SU-DHL-6 (cell line): ENCODE data around the gene ATP1B2.

Source experiments
- H2AFZ ChIP-seq: fragments of 200-600 bp; sonication (generic); 2 replicates; pipeline ENCODE4 v1.6.1; 2014; ENCODE audit warnings: low read depth, mild to moderate bottlenecking, moderate library complexity, mixed read lengths, antibody characterized with exemption, low read length; ENCODE audit not compliant: severe bottlenecking
- H3F3A ChIP-seq: fragments of 200-600 bp; shearing (Covaris generic); 2 replicates; pipeline ENCODE4 v1.6.0; 2016; ENCODE audit warnings: antibody characterized with exemption, mild to moderate bottlenecking; ENCODE audit not compliant: insufficient read depth
- H3K27ac ChIP-seq: fragments of 200-600 bp; sonication (generic); 2 replicates; pipeline ENCODE4 v1.5.1; 2016; ENCODE audit warnings: low read depth, mild to moderate bottlenecking, low read length, moderate library complexity, mixed read lengths
- H3K27me3 ChIP-seq: fragments of 200-600 bp; sonication (generic), shearing (Covaris generic); 2 replicates; pipeline ENCODE4 v1.6.0; 2014; ENCODE audit warnings: mild to moderate bottlenecking, low read length
- H3K36me3 ChIP-seq: fragments of 200-600 bp; sonication (generic); 2 replicates; pipeline ENCODE4 v1.6.1; 2014; ENCODE audit warnings: mild to moderate bottlenecking, low read length, mixed read lengths
- H3K4me2 ChIP-seq: fragments of 300-600, 200-600 bp; shearing (Covaris generic), sonication (generic); 2 replicates; pipeline ENCODE4 v1.6.0; 2014; ENCODE audit warnings: low read length, low read depth, mild to moderate bottlenecking; ENCODE audit not compliant: poor library complexity, severe bottlenecking
- H3K4me3 ChIP-seq: fragments of 200-600 bp; sonication (generic); 2 replicates; pipeline ENCODE4 v1.5.1; 2014; ENCODE audit warnings: antibody characterized with exemption, low read length, mild to moderate bottlenecking, mixed read lengths; ENCODE audit not compliant: insufficient read depth, poor library complexity, severe bottlenecking
- H3K79me2 ChIP-seq: fragments of 200-600 bp; sonication (generic); 2 replicates; pipeline ENCODE4 v1.6.1; 2014; ENCODE audit warnings: mild to moderate bottlenecking, low read length, moderate library complexity; ENCODE audit not compliant: insufficient read depth
- H3K9ac ChIP-seq: fragments of 200-600 bp; sonication (generic); 2 replicates; pipeline ENCODE4 v1.7.0; 2014; ENCODE audit warnings: mild to moderate bottlenecking, low read length
- H3K9me2 ChIP-seq: fragments of 200-600 bp; sonication (generic); replicated peaks from 2 replicates; pipeline ENCODE4 v1.6.1; 2014; ENCODE audit warnings: low read length; ENCODE audit not compliant: insufficient read depth
- H3K9me3 ChIP-seq: fragments of 200-600 bp; sonication (generic); 2 replicates; pipeline ENCODE4 v1.6.1; 2014; ENCODE audit warnings: low read length, mixed read lengths; ENCODE audit not compliant: insufficient read depth
- H4K20me1 ChIP-seq: fragments of 200-600 bp; sonication (generic); 2 replicates; pipeline ENCODE4 v1.6.1; 2014; ENCODE audit warnings: low read depth, mild to moderate bottlenecking, antibody characterized with exemption, low read length, moderate library complexity, mixed read lengths
- EZH2phosphoT487 ChIP-seq: fragments of 200-600 bp; sonication (generic), shearing (Covaris generic); conservative IDR thresholded peaks from 2 replicates; pipeline ENCODE4 v1.6.1; 2018; ENCODE audit warnings: mild to moderate bottlenecking, antibody characterized with exemption, low read length, moderate library complexity, mixed read lengths
- TF ChIP-seq, protein P1 (sequence below): fragments of 200-600 bp; sonication (generic); IDR thresholded peaks from one replicate; pipeline ENCODE4 v1.5.1; 2017; ENCODE audit warnings: antibody characterized with exemption, mild to moderate bottlenecking, low read length, moderate library complexity; ENCODE audit not compliant: insufficient read depth, poor library complexity, severe bottlenecking

The ATP1B2 gene, protein sequence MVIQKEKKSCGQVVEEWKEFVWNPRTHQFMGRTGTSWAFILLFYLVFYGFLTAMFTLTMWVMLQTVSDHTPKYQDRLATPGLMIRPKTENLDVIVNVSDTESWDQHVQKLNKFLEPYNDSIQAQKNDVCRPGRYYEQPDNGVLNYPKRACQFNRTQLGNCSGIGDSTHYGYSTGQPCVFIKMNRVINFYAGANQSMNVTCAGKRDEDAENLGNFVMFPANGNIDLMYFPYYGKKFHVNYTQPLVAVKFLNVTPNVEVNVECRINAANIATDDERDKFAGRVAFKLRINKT

DNA sequence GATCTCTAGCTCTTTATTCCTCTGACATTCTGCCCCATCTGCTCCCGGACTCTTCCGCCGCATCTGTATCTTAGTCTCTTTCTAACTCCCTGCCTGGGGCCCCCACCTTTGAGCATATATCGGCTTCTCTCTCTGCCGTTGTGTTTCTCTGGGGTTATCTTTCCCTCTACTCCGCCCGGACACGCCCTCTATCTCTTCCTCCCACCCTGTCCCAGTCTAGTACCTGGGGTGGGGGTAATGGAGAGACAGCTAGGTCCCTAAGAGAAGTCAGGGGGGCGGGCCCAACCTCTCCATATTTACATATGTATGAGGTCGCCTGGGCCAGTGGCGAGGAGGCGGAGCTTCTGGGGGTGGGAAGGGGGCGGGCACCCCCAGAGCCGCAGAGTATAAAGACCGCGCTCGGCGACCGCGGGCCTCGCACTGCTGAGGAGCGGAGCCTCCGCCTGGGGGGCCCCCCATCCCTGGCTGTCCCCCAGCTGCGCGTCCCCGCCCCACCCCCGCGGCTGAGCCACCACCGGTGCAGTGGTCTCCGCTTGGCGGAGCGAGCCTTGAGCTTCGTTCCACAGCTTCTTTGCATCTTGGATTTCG is at the start of gene ATP1B2:
Gene ATP1B2 (plus strand): TSS at position 418 of the 588 bp plus-strand sequence. CDS start 593 bp downstream, outside the sequence.
- Histone ChIP-seq H3K4me2 (peak within 1 kb of the TSS; percentile 56), H3K27me3 (no peaks in the 10 kb centered on the region), H3K9ac (peak within 1 kb of the TSS; percentile 14; the same call in 1 of the 2 replicates), H3K79me2 (no peaks in the 10 kb centered on the region), H2AFZ (peak within 1 kb of the TSS; percentile 4), H3K9me3 (no peaks in the 10 kb centered on the region), H4K20me1 (no peaks in the 10 kb centered on the region), H3K9me2 (no peaks in the 10 kb centered on the region), H3K27ac (no peak within 1 kb of the TSS), H3K4me3 (peak within 1 kb of the TSS; percentile 22), H3F3A (no peaks in the 10 kb centered on the region), H3K36me3 (no peaks in the 10 kb centered on the region)
- TF ChIP-seq, protein P1, sequence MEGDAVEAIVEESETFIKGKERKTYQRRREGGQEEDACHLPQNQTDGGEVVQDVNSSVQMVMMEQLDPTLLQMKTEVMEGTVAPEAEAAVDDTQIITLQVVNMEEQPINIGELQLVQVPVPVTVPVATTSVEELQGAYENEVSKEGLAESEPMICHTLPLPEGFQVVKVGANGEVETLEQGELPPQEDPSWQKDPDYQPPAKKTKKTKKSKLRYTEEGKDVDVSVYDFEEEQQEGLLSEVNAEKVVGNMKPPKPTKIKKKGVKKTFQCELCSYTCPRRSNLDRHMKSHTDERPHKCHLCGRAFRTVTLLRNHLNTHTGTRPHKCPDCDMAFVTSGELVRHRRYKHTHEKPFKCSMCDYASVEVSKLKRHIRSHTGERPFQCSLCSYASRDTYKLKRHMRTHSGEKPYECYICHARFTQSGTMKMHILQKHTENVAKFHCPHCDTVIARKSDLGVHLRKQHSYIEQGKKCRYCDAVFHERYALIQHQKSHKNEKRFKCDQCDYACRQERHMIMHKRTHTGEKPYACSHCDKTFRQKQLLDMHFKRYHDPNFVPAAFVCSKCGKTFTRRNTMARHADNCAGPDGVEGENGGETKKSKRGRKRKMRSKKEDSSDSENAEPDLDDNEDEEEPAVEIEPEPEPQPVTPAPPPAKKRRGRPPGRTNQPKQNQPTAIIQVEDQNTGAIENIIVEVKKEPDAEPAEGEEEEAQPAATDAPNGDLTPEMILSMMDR, result no peak
- no peak for TF ChIP-seq EZH2phosphoT487

DNA sequence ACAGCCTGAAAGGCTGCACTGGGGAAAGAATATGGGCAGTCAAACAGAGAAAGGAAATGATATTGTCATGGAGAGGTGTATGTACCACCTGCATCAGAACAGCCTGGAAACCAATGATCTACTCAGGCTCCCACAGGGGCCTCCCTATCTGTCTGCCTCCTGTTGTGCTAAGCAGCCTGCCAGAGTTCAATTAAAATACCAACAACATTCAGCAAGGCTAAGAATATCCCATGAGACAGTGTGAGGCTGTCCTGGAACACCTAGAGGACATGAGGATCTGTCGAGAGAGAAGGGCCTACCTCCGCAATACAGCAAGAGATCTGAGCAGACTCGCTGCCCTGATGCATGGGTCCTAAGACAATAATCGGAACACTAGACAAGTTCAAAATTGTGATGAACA is 44.4 kb upstream of the ATP1B2 start:
- Histone ChIP-seq H3K4me3 (no peak overlapping the region), H3K9ac (no peak overlapping the region), H3K79me2 (peaks cover 24% of the 10 kb centered on the region), H3F3A (no peaks in the 10 kb centered on the region), H4K20me1 (no peaks in the 10 kb centered on the region), H3K9me3 (no peaks in the 10 kb centered on the region), H3K36me3 (peaks cover under 1% of the 10 kb centered on the region; the same call in 1 of the 2 replicates), H3K27ac (no peak overlapping the region), H3K27me3 (no peaks in the 10 kb centered on the region), H3K9me2 (no peaks in the 10 kb centered on the region), H3K4me2 (no peak overlapping the region), H2AFZ (no peak overlapping the region)
- TF ChIP-seq, protein P1, result no peak
- no peak for TF ChIP-seq EZH2phosphoT487

DNA sequence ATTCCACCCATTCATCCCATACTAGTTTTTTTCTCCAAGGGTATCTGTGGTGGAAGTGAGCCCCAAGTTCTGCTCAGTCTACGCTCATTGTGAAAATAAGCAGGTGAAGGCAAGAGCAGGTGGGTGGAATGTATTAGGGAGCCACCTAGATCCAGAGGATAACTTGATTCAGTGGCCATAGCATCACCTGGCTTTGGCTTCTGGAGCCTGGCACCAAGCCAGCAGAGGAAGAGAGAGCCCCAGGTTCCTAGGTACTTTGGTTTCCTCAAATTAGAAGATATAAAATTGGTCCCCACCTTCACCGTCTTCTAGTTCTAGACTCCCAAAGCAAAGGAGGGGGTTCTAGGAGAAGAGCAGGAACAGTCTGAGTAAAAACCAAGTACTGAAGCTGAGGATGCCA is 40.1 kb upstream of the ATP1B2 start:
- H4K20me1 ChIP-seq, result no peaks in the 10 kb centered on the region
- H3F3A ChIP-seq, result no peaks in the 10 kb centered on the region
- H3K27me3 ChIP-seq, result no peaks in the 10 kb centered on the region
- no peak overlapping the region for H3K27ac ChIP-seq
- H3K9me2 ChIP-seq, result no peaks in the 10 kb centered on the region
- no peak overlapping the region for H2AFZ ChIP-seq
- no peak overlapping the region for H3K4me2 ChIP-seq
- no peaks in the 10 kb centered on the region for H3K36me3 ChIP-seq
- no peak overlapping the region for H3K4me3 ChIP-seq
- H3K9ac ChIP-seq, result no peak overlapping the region
- TF ChIP-seq, protein P1, result no peak
- TF ChIP-seq EZH2phosphoT487, result no peak
- H3K79me2 ChIP-seq, result peaks cover 54% of the 10 kb centered on the region
- H3K9me3 ChIP-seq, result no peaks in the 10 kb centered on the region
